Panc1 (cell line): ENCODE data around the gene C19orf12.

Source experiments
- POLR2AphosphoS5 ChIP-seq: IDR thresholded peaks from 2 replicates; pipeline ENCODE4 v1.6.1; 2012; ENCODE audit warnings: mild to moderate bottlenecking, low read depth, low read length, moderate library complexity
- TF ChIP-seq, protein P1 (sequence below): fragments of 450-650 bp; IDR thresholded peaks from 2 replicates; pipeline ENCODE4 v1.5.1; 2017; ENCODE audit warnings: mild to moderate bottlenecking
- TF ChIP-seq, protein P2 (sequence below), 2 experiments: IDR thresholded peaks; 2 replicates each; pipeline ENCODE4 v1.6.1; 2011 to 2012; ENCODE audit warnings: low read depth in 2 of 2, control low read depth in 1 of 2, low read length in 1 of 2, mild to moderate bottlenecking in 1 of 2, moderate library complexity in 1 of 2; ENCODE audit not compliant: insufficient read depth in 1 of 2

GRCh38 chr19:29695765-29696564 lies 19.1 kb downstream of the C19orf12 start:
- TF ChIP-seq, protein P1, sequence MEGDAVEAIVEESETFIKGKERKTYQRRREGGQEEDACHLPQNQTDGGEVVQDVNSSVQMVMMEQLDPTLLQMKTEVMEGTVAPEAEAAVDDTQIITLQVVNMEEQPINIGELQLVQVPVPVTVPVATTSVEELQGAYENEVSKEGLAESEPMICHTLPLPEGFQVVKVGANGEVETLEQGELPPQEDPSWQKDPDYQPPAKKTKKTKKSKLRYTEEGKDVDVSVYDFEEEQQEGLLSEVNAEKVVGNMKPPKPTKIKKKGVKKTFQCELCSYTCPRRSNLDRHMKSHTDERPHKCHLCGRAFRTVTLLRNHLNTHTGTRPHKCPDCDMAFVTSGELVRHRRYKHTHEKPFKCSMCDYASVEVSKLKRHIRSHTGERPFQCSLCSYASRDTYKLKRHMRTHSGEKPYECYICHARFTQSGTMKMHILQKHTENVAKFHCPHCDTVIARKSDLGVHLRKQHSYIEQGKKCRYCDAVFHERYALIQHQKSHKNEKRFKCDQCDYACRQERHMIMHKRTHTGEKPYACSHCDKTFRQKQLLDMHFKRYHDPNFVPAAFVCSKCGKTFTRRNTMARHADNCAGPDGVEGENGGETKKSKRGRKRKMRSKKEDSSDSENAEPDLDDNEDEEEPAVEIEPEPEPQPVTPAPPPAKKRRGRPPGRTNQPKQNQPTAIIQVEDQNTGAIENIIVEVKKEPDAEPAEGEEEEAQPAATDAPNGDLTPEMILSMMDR = no peak
- TF ChIP-seq, protein P2, sequence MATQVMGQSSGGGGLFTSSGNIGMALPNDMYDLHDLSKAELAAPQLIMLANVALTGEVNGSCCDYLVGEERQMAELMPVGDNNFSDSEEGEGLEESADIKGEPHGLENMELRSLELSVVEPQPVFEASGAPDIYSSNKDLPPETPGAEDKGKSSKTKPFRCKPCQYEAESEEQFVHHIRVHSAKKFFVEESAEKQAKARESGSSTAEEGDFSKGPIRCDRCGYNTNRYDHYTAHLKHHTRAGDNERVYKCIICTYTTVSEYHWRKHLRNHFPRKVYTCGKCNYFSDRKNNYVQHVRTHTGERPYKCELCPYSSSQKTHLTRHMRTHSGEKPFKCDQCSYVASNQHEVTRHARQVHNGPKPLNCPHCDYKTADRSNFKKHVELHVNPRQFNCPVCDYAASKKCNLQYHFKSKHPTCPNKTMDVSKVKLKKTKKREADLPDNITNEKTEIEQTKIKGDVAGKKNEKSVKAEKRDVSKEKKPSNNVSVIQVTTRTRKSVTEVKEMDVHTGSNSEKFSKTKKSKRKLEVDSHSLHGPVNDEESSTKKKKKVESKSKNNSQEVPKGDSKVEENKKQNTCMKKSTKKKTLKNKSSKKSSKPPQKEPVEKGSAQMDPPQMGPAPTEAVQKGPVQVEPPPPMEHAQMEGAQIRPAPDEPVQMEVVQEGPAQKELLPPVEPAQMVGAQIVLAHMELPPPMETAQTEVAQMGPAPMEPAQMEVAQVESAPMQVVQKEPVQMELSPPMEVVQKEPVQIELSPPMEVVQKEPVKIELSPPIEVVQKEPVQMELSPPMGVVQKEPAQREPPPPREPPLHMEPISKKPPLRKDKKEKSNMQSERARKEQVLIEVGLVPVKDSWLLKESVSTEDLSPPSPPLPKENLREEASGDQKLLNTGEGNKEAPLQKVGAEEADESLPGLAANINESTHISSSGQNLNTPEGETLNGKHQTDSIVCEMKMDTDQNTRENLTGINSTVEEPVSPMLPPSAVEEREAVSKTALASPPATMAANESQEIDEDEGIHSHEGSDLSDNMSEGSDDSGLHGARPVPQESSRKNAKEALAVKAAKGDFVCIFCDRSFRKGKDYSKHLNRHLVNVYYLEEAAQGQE (IDR thresholded peaks at IDR 0.05; ENCODE audit: insufficient read depth in 1 of 2, low read depth in 2 of 2, low read length in 1 of 2) = no peak
- no peak for TF ChIP-seq POLR2AphosphoS5
